LNCAP (cell line): ENCODE data around the gene VRK1.

Experiments
- TF ChIP-seq, protein P1 (sequence below): fragments of 450-650 bp; IDR thresholded peaks from 2 replicates; pipeline ENCODE4 v1.5.1; 2017; ENCODE audit warnings: mild to moderate bottlenecking

The VRK1 gene

DNA sequence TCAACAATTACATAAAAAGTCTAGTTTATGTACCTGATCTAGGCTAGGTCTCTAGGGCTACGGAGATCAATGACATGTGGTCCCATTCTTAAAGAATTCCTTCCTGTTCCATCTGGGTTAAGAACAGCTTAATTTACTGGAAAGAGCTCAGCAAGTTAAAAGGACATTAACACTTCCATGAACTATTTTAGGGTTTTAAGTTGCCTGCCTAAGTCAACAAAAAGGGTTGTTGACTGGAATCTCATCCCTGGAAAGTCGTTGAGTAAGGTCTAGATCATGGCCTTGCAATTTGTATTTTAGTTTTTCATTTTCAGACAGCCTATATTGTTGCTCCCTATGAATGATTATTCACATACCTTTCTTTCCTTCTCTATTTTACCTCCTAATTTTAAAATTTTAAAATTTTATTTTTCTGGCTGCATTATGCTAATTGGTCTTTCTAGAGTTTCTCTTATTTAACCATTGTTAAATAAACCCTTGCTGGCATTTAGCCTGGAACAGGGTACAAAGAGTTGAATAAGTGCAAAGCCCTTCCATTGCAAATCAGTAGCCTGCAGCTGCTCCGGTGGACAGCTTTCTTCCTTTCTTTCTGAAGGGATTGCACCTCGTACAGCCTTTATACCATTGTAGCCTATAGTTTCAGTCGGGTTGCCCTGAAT is 66.3 kb downstream of the VRK1 start:
- TF ChIP-seq, protein P1, sequence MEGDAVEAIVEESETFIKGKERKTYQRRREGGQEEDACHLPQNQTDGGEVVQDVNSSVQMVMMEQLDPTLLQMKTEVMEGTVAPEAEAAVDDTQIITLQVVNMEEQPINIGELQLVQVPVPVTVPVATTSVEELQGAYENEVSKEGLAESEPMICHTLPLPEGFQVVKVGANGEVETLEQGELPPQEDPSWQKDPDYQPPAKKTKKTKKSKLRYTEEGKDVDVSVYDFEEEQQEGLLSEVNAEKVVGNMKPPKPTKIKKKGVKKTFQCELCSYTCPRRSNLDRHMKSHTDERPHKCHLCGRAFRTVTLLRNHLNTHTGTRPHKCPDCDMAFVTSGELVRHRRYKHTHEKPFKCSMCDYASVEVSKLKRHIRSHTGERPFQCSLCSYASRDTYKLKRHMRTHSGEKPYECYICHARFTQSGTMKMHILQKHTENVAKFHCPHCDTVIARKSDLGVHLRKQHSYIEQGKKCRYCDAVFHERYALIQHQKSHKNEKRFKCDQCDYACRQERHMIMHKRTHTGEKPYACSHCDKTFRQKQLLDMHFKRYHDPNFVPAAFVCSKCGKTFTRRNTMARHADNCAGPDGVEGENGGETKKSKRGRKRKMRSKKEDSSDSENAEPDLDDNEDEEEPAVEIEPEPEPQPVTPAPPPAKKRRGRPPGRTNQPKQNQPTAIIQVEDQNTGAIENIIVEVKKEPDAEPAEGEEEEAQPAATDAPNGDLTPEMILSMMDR, result no peak

DNA sequence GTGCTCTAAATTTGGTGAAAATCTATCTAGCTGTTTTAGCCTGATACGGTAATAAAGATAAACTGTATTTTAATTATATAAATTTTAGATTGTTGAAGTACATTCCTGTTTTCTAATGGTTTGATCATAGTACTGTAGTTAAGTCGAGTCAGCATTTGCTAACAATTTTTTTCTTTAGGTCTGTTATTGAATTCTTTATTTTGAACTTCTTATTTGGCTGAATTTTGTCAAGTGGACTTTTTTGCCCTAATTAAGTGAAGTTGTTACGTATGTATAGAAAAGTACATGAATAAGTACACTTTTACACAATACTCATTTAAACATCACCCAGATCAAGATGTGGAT is 66.8 kb downstream of the VRK1 start:
- TF ChIP-seq, protein P1, result no peak

DNA sequence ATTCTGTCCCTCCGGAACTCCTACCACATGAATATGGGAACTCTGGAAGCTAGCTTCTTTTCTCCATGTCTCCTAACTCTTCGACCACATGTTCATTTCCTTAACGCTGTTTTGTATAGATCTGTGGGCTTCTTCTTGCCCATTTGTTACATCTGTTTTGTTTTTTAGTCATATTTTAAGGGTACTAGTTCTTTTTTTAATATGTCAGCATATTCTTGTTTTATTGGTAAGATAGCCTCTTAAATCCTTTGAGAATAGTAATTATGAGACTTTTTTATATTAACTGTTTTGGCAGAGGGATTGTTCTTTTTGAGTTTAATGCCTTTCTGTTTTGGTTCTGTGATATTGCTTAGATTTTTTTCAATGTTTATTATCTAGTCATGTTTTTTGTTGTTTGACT is 70.5 kb downstream of the VRK1 start:
- TF ChIP-seq, protein P1, result no peak

DNA sequence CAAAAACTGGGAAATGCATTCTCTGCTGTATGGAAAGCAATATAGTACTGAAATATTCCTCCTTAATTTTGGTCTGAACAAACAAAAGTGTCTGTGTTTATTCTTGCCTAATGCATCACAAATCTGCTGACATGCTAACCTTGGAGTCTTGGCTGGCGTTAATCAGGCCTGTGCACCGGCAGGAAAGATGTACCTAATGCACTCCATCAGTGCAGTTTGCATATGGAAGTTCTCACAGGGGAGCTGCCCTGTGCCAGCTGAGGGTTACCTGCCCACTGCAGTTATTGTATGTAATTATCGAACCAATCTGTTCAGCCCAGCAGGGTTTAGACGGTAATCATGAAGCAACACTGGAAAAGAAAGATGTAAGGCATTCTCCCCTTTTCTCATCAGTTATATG is 76.9 kb downstream of the VRK1 start:
- TF ChIP-seq, protein P1, result no peak

DNA sequence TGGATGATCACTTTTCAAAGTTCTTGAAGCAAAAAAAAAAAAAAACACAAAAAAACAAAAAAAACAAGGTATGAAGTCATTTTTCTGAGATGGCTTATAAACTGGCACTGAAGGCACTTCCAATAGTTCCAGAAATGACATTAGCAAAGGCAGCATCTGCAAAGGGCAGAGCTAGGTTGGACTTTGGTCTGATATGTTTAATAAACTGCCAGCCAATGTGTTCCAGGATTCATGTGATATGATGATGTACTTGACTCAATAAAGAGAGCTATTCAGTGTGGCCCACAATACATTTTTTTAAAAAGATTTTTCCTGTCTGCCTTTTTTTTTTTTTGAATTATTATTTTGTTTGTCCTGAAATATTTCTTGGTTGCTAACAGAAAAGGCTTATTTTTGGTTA is 79.6 kb downstream of the VRK1 start:
- TF ChIP-seq, protein P1, result no peak

DNA sequence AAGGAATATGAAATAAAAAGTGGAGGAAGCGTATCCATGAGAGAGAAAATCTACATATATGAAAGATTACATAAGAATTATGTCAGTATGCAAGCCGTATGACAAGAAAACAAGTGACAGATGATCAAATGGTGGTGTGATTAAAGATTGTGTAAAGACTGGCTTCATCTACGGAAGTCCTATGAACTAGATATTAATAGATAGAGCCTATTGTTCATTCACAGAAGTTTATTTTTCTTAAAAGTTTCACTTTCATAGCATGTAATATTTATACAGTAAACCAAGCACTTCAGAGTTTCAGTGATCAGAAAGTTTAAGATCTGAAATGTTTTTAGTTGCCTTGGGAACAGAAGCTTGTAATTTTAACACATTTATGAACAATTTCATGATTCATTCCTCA is 84.5 kb downstream of the VRK1 start:
- TF ChIP-seq, protein P1, result no peak

DNA sequence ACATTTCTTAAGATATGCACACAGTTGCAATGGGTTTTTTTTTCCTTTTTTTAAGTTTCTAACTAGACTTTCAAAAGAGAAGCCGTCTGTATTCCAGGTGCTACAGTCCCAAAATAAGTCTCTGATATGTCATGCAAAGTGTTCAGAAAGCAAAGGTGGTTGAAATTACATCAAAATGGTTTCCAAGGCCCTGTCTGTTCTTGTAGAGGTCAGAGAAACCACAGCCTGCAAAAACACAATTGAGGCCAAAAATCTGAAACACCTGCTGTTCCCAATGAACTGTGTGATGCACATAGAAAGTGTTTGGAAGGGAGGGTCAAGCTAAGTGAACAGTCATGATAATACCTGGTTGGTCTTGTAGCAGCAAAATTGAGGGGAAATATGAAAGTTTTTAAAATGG is 91.0 kb downstream of the VRK1 start:
- TF ChIP-seq, protein P1, result no peak

DNA sequence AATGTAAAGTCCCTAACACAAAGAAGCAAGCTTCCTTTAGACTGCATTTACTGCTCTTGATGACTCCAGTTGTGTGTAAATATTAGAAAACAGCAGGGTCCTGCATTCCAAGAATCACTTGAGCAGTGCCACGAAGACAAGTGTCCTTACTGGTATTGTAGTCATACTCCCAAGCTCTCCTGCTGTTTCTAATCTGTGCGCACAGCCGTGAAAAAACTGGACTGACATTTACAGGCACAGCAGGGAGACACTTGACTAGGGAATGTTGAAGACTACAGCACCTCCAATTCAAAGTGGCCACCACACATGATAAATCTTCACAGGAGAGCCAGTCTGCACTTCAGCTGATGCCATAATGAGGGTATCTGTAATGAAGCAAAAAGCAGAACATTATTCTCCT is 91.4 kb downstream of the VRK1 start:
- TF ChIP-seq, protein P1, result no peak
